HG03025 (cell line): Measurements from ENCODE around the gene FES.
A peak's percentile ranks its signal among the peaks of the same experiment; 100 is the strongest.
"Not testable (repeated sequence)": the region's sequence is repeated elsewhere in the genome, so short reads cannot be mapped to it uniquely, and the experiment has no call there.

ENCODE experiments used
- ATAC-seq: cut with Tn5 transposase; IDR thresholded peaks from one replicate; pipeline ENCODE4 v1.9.1; 2021; ENCODE audit warnings: mild to moderate bottlenecking, moderate library complexity; ENCODE audit not compliant: unreplicated experiment, low FRiP score

FES gene

GRCh38 chr15:90889736-90890456 is 5.6 kb downstream of the FES start:
- ATAC-seq: no peak

GRCh38 chr15:90890839-90891238 is 6.5 kb downstream of the FES start:
- no peak for ATAC-seq

- no peak for ATAC-seq
These were observed 7.1 kb downstream of the FES start for GRCh38 chr15:90891346-90891949.

- no peak for ATAC-seq
These were observed 7.7 kb downstream of the FES start for GRCh38 chr15:90892023-90892422.

- ATAC-seq: no peak
These were observed 8.3 kb downstream of the FES start for GRCh38 chr15:90892498-90893174.

GRCh38 chr15:90893175-90894090 is 9.1 kb downstream of the FES start:
- ATAC-seq: no peak

GRCh38 chr15:90895571-90896117 is 11.3 kb downstream of the FES start:
- ATAC-seq: no peak

- not testable (repeated sequence) for ATAC-seq
These were observed 12.9 kb downstream of the FES start for GRCh38 chr15:90897131-90897655.

GRCh38 chr15:90901175-90902039 is 17.1 kb downstream of the FES start:
- ATAC-seq: no peak

GRCh38 chr15:90902040-90902839 is 17.9 kb downstream of the FES start:
- peak; percentile 54 for ATAC-seq

- peak; percentile 46 for ATAC-seq
These were observed 18.8 kb downstream of the FES start, which contains the start of gene MAN2A2 for GRCh38 chr15:90902840-90903732. Gene MAN2A2, plus strand, starts transcription at chr15:90903302. Its CDS starts 906 bp downstream, at chr15:90904208.

GRCh38 chr15:90903733-90904536 is 19.6 kb downstream of the FES start:
- no peak for ATAC-seq

GRCh38 chr15:90904746-90905145 is 20.4 kb downstream of the FES start:
- ATAC-seq: no peak

GRCh38 chr15:90905306-90906180 is 21.2 kb downstream of the FES start:
- ATAC-seq: no peak

- ATAC-seq: no peak
These were observed 22.0 kb downstream of the FES start for GRCh38 chr15:90906181-90906849.
